Measurements from ENCODE around the gene CLIP3. TPM values are rescaled to one million over a fixed set of nuclear protein-coding genes. Genes with fewer than 3 reads are reported as not detected.

Gene CLIP3
- polyA plus RNA-seq, 3 donors, result 0.24 TPM; not detected in 2

DNA sequence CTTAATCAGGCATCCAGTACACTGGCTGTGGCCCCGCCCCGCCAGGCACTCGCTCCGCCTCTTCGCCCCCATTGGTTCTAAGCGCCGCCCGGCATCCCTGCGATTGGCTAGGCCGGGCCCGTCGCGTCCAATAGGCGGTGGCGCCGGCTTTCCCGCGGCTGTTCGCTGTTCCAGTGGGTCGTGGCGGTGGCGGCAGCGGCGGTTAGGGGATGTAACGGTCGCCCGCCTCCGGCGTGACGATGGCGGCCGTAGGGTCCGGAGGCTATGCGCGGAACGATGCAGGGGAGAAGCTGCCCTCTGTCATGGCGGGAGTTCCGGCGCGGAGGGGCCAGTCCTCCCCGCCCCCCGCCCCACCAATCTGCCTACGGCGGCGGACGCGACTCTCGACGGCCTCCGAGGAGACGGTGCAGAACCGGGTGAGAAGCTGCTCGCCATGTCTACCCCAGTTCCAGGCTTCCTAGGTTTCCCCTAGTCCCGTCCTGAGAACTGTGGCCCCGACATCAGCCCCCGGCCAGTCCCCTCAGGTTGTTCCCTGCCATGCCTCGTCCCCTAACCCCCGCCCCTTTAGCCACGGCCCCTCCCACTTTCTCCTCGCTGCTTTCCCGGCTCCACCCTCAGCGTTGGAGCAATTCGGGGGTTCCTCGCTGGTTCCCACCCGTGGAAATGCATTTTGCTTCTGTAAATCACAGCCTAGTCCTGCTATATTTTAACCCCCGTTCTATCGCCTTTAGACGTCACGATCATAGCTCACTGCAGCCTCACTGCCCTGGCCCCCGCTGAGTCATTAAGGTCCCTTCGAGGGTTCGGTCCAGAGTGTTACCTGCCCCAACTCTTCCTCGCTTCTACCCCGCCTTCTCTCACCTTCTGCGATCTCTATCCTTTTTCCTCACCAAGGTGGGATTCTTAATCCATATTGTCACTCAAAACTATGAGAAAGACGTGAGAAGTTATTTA is 22.3 kb upstream of the CLIP3 start, which contains the start of gene WDR62:
Gene WDR62, plus strand, starts transcription at position 165 of the 954 bp plus-strand sequence. Its CDS starts 75 bp downstream, at position 240.
- peak within 1 kb of the TSS; percentile 97 to 99 (median 98) for H3K27ac Mint-ChIP-seq
- H3K9me3 Mint-ChIP-seq, result no peaks in the 10 kb centered on the region
- TF ChIP-seq, protein P1, sequence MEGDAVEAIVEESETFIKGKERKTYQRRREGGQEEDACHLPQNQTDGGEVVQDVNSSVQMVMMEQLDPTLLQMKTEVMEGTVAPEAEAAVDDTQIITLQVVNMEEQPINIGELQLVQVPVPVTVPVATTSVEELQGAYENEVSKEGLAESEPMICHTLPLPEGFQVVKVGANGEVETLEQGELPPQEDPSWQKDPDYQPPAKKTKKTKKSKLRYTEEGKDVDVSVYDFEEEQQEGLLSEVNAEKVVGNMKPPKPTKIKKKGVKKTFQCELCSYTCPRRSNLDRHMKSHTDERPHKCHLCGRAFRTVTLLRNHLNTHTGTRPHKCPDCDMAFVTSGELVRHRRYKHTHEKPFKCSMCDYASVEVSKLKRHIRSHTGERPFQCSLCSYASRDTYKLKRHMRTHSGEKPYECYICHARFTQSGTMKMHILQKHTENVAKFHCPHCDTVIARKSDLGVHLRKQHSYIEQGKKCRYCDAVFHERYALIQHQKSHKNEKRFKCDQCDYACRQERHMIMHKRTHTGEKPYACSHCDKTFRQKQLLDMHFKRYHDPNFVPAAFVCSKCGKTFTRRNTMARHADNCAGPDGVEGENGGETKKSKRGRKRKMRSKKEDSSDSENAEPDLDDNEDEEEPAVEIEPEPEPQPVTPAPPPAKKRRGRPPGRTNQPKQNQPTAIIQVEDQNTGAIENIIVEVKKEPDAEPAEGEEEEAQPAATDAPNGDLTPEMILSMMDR (IDR thresholded peaks at IDR 0.05), result no peak
- H3K27me3 ChIP-seq (ENCODE audit: control insufficient read depth in 2 of 2, insufficient read depth in 2 of 2, low read length in 2 of 2), result no peaks in the 10 kb centered on the region
- H3K9me3 ChIP-seq (replicated peaks in 1 of 2; ENCODE audit: control insufficient read depth in 1 of 2, insufficient read depth in 1 of 2, low read length in 2 of 2), result no peaks in the 10 kb centered on the region
- no peaks in the 10 kb centered on the region for H4K20me1 ChIP-seq (ENCODE audit: insufficient read depth, low read length)
- H3K4me2 ChIP-seq (replicated peaks; ENCODE audit: extremely low read depth, low read length, poor library complexity, severe bottlenecking), result peak within 1 kb of the TSS; percentile 90
- peaks cover 12 to 18% of the 10 kb centered on the region in 2 donors for H3K4me1 ChIP-seq (ENCODE audit: control insufficient read depth in 1 of 2, insufficient read depth in 2 of 2, low read length in 2 of 2)
- peaks cover 6 to 18% of the 10 kb centered on the region in 2 donors for H3K36me3 ChIP-seq (replicated peaks in 1 of 2; ENCODE audit: control insufficient read depth in 1 of 2, insufficient read depth in 2 of 2, low read length in 2 of 2)
- H3K27ac ChIP-seq (ENCODE audit: low read depth in 1 of 2, low read length in 2 of 2), result peak within 1 kb of the TSS; percentile 93 to 95
- peak within 1 kb of the TSS; percentile 99 to 100 for H3K4me3 Mint-ChIP-seq
- intact Hi-C loops (cut with micrococcal nuclease), result loop anchor here (1.0 to 10.0 kb wide), 7 partner anchors 40 to 280 kb away; partner anchors contain the start of genes ALKBH6 (in 2 of the 2), ARHGAP33 (in 1 of the 2), HCST (in 1 of the 2) and NFKBID (in 1 of the 2)
- peak within 1 kb of the TSS; percentile 88 for H2AFZ ChIP-seq (ENCODE audit: insufficient read depth, low read depth, low read length, poor library complexity, severe bottlenecking)
- peak within 1 kb of the TSS; percentile 70 to 94 (median 90) for H3K4me3 ChIP-seq (replicated peaks in 1 of 3; ENCODE audit: low read depth in 2 of 3, low read length in 3 of 3)
- H3K36me3 Mint-ChIP-seq, result peaks cover 11 to 19% of the 10 kb centered on the region in 2 donors
- H3K4me1 Mint-ChIP-seq, result peaks cover 17% of the 10 kb centered on the region
- peaks cover 39% of the 10 kb centered on the region for H3K79me2 ChIP-seq (ENCODE audit: insufficient read depth, low read length)
- peak within 1 kb of the TSS; percentile 79 for H3K9ac ChIP-seq (ENCODE audit: insufficient read depth, low read length, poor library complexity, severe bottlenecking)
- WGBS (ENCODE audit: insufficient coverage), result under 1% methylated on average over 68 of the region's 76 CpGs
- DNase-seq, result peak; percentile 91 to 93 (median 92)
- H3K27me3 Mint-ChIP-seq (ENCODE audit: low read depth in 3 of 3), result peaks cover 0 to 1% (median 0%) of the 10 kb centered on the region in 3 donors

DNA sequence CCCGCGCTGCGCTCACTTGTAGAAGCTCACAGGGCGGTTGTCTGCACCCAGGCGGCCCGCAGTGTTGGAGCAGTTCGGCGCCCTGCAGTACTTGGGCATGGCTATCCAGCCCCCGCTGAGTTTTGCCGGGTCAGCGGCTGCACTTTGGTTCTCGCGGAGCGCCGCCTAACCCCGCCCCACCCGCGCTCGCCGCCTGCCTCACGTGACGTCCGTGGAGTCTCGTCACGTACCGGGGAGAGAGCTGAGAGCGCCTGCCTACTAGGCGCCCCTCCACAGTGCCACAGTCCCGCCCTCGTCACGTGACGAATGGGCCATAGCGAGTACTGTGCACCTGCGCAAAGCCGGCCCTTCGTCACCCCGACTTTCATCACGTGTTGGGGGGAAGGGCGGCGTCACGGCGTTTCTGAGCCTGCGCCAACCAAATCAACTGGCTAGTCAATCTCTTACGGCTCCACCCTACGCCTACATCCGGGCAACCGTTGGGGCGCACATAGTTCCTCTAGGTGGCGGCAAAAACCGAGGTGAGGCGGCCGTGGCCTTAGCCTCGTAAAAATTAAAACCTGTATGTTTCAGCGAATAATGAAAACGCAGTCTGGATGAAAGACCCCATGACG is 21.6 kb upstream of the CLIP3 start, which contains the start of gene THAP8:
Gene THAP8, minus strand, starts transcription at position 167 of the 614 bp plus-strand sequence. Its CDS starts 68 bp downstream, at position 99.
- Histone ChIP-seq H3K9me3 (replicated peaks in 1 of 2; ENCODE audit: control insufficient read depth in 1 of 2, insufficient read depth in 1 of 2, low read length in 2 of 2) (no peaks in the 10 kb centered on the region), H3K27ac (ENCODE audit: low read depth in 1 of 2, low read length in 2 of 2) (peak within 1 kb of the TSS; percentile 93 to 95), H3K4me1 (ENCODE audit: control insufficient read depth in 1 of 2, insufficient read depth in 2 of 2, low read length in 2 of 2) (peaks cover 12 to 18% of the 10 kb centered on the region in 2 donors), H3K4me3 (replicated peaks in 1 of 3; ENCODE audit: low read depth in 2 of 3, low read length in 3 of 3) (peak within 1 kb of the TSS; percentile 70 to 94 (median 90)), H4K20me1 (ENCODE audit: insufficient read depth, low read length) (no peaks in the 10 kb centered on the region), H3K36me3 (replicated peaks in 1 of 2; ENCODE audit: control insufficient read depth in 1 of 2, insufficient read depth in 2 of 2, low read length in 2 of 2) (peaks cover 0 to 10% of the 10 kb centered on the region in 2 donors), H2AFZ (ENCODE audit: insufficient read depth, low read depth, low read length, poor library complexity, severe bottlenecking) (peak within 1 kb of the TSS; percentile 88), H3K9ac (ENCODE audit: insufficient read depth, low read length, poor library complexity, severe bottlenecking) (peak within 1 kb of the TSS; percentile 79), H3K79me2 (ENCODE audit: insufficient read depth, low read length) (peaks cover 39% of the 10 kb centered on the region), H3K4me2 (replicated peaks; ENCODE audit: extremely low read depth, low read length, poor library complexity, severe bottlenecking) (peak within 1 kb of the TSS; percentile 90), H3K27me3 (ENCODE audit: control insufficient read depth in 2 of 2, insufficient read depth in 2 of 2, low read length in 2 of 2) (no peaks in the 10 kb centered on the region)
- no peaks in the 10 kb centered on the region for H3K9me3 Mint-ChIP-seq
- H3K36me3 Mint-ChIP-seq, result peaks cover 8 to 11% of the 10 kb centered on the region in 2 donors
- peaks cover 17% of the 10 kb centered on the region for H3K4me1 Mint-ChIP-seq
- DNase-seq, result peak; percentile 100
- intact Hi-C loops (cut with micrococcal nuclease), result loop anchor here (1.0 to 10.0 kb wide), 6 partner anchors 39 to 279 kb away; partner anchors contain the start of genes ALKBH6 (in 2 of the 2), ARHGAP33 (in 1 of the 2), HCST (in 1 of the 2) and NFKBID (in 1 of the 2)
- H3K27me3 Mint-ChIP-seq (ENCODE audit: low read depth in 3 of 3), result peaks cover 0 to 1% (median 0%) of the 10 kb centered on the region in 3 donors
- peak within 1 kb of the TSS; percentile 99 to 100 for H3K4me3 Mint-ChIP-seq
- peak within 1 kb of the TSS; percentile 97 to 99 (median 98) for H3K27ac Mint-ChIP-seq
- WGBS (ENCODE audit: insufficient coverage), result under 1% methylated on average over 56 of the region's 56 CpGs
- TF ChIP-seq, protein P1 (IDR thresholded peaks at IDR 0.05), result peak; percentile 53

All from CD14-positive monocyte (primary cell).